Adrenal gland (tissue), 12 donors: ENCODE measurements around the gene AHNAK. TPM values are rescaled to one million over a fixed set of nuclear protein-coding genes. Genes with fewer than 3 reads are reported as not detected.
"Not testable (repeated sequence)": the region's sequence is repeated elsewhere in the genome, so short reads cannot be mapped to it uniquely, and the experiment has no call there.

Source experiments
- DNase-seq, 7 donors: peaks; one replicate each; pipeline ENCODE4 v3.0.0-alpha.2; 2019 to 2020
- H3K27ac ChIP-seq, 5 donors: fragments of 200-600 bp; sonication (generic) in 4 of 5; 1 replicate in 3 of 5; 2 replicates in 2 of 5; pipeline versions ENCODE4 v1.5.1 to v1.8.0; 2016 to 2020; ENCODE audit warnings: mild to moderate bottlenecking in 1 of 5
- H3K27me3 ChIP-seq: fragments of 200-600 bp; 2 replicates; pipeline ENCODE4 v1.8.0; 2021
- H3K36me3 ChIP-seq, 2 donors: fragments of 200-600 bp; replicated peaks in 1 of 2; 1 replicate in 1 of 2; 2 replicates in 1 of 2; pipeline versions ENCODE4 v1.5.1 to v1.8.0; 2018 to 2022
- H3K4me1 ChIP-seq, 2 donors: fragments of 200-600 bp; replicated peaks in 1 of 2; 1 replicate in 1 of 2; 2 replicates in 1 of 2; pipeline versions ENCODE4 v1.5.1 to v1.8.0; 2018 to 2021
- H3K4me3 ChIP-seq, 4 donors: fragments of 200-600 bp; sonication (generic) in 3 of 4; one replicate each; pipeline ENCODE4 v1.5.1; 2016 to 2018
- H3K9me3 ChIP-seq, 3 donors: fragments of 200-600 bp; sonication (generic) in 1 of 3; replicated peaks in 1 of 3; 1 replicate in 2 of 3; 2 replicates in 1 of 3; pipeline versions ENCODE4 v1.5.1 to v1.8.0; 2016 to 2021
- POLR2A ChIP-seq, 2 donors: fragments of 450-650 bp; IDR thresholded peaks; one replicate each; pipeline ENCODE4 v1.6.1; 2017; ENCODE audit warnings: antibody characterized with exemption in 2 of 2, mild to moderate bottlenecking in 2 of 2, moderate library complexity in 1 of 2
- WGBS, 4 donors: extraction: QIAGEN DNeasy Blood & Tissue Kit in 2 of 4; methylation state at CpG; one replicate each; pipeline versions ENCODE4 v1.1.5 to v1.1.7; 2013 to 2017; 5-methylcytosine and 5-hydroxymethylcytosine counted together
- intact Hi-C, 2 donors: fragments of 100-400 bp; cut with DNase I; formaldehyde crosslinking; loops; one replicate each; pipeline versions ENCODE4 v1.14.1 to v1.15.0; 2022 to 2023
- polyA plus RNA-seq, 3 donors: library from polyadenylated mRNA; stranded (reverse); fragments of 200-250 nt in 2 of 3; fragments of 350-450 nt in 1 of 3; fragmentation: Illumina TruSeq in 1 of 3; extraction: RNeasy Lipid Tissue Mini Kit (QIAGEN cat#74804) in 1 of 3; gene quantifications; one replicate each; pipeline ENCODE4 v1.2.3, GENCODE V29; 2013 to 2014
- total RNA-seq, 9 donors: library from RNA; depleted of rRNA in 4 of 9; stranded (reverse); fragments of >200 nt in 4 of 9; fragments of 120-200 nt in 1 of 9; fragmentation: NEBNext Ultra II Directional in 1 of 9; extraction: Animal tissue kit (Norgen Biotek cat#: 25700) in 1 of 9; gene quantifications; one replicate each; pipeline versions ENCODE4 v1.1.0 to v1.2.4, GENCODE V29; 2013 to 2023
- TF ChIP-seq, protein P1 (sequence below), 6 experiments: fragments of 450-650 bp in 4 of 6; fragments of 200-600 bp in 2 of 6; sonication (generic) in 1 of 6; IDR thresholded peaks; 1 replicate in 5 of 6; 2 replicates in 1 of 6; pipeline versions ENCODE4 v1.5.1 to v1.8.0; 2016 to 2021; ENCODE audit warnings: antibody characterized with exemption in 6 of 6, mild to moderate bottlenecking in 2 of 6, moderate library complexity in 1 of 6
- donor health status: healthy with polysubstance abuse.
- donor health status: Bipolar disorder and iron deficiency.
- donor health status: DM: yes; HTN: yes; CAD: no.
- donor health status: DM: no; HTN: no; CAD: no.
- donor health status: DM: no; HTN: no; CAD: no.
- donor health status: DM: yes; HTN: yes; CAD: no.

The AHNAK gene
- total and polyA plus RNA-seq, 12 donors = 32.0 to 307 (median 175) TPM

DNA sequence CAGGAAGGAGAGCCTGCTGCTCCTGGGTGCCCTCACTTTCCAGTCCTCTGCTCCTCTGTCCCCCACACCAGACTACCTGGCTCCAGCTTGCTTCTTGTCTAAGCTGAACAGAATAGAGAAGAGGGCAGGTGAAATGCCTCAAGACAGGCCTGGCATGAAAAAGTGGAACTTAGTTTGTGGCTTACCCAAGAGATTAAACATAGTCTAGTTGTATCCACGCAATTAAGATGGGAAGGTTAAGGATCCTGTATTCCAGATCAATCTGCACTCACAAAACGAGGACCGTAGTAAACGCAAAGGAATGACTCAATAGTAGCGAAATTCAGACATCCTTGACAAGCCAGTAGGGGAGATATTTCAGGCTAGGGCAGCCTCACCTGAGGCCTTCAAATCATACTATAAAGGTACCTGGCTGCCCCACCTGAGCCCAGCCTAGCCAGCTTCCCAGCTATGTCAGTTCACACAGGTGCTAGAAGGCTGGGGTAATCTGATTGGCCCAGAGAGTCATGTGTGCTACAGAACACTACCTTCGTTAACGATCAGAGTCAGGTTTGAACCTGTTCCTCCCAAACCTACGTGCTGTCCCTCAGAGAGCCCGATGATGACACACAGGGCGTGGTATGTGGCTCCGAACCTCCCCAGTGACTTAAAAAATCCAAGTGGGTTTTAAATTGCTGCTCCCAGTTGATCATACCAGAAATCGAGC, 46.5 kb downstream of the AHNAK start:
- Histone ChIP-seq H3K27me3 (no peaks in the 10 kb centered on the region), H3K27ac (peak overlapping the region in 1 of 5 donors; percentile 61), H3K4me1 (no peaks in the 10 kb centered on the region), H3K36me3 (no peaks in the 10 kb centered on the region), H3K4me3 (no peak overlapping the region), H3K9me3 (no peaks in the 10 kb centered on the region)
- no peak for DNase-seq
- intact Hi-C loops = no loop called here
- 89 to 92% (median 89%) methylated on average over 10 to 12 of the region's 12 CpGs for WGBS, 4 donors
- TF ChIP-seq, protein P1, sequence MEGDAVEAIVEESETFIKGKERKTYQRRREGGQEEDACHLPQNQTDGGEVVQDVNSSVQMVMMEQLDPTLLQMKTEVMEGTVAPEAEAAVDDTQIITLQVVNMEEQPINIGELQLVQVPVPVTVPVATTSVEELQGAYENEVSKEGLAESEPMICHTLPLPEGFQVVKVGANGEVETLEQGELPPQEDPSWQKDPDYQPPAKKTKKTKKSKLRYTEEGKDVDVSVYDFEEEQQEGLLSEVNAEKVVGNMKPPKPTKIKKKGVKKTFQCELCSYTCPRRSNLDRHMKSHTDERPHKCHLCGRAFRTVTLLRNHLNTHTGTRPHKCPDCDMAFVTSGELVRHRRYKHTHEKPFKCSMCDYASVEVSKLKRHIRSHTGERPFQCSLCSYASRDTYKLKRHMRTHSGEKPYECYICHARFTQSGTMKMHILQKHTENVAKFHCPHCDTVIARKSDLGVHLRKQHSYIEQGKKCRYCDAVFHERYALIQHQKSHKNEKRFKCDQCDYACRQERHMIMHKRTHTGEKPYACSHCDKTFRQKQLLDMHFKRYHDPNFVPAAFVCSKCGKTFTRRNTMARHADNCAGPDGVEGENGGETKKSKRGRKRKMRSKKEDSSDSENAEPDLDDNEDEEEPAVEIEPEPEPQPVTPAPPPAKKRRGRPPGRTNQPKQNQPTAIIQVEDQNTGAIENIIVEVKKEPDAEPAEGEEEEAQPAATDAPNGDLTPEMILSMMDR (IDR thresholded peaks at IDR 0.05) = no peak
- TF ChIP-seq POLR2A (IDR thresholded peaks at IDR 0.05) = no peak

DNA sequence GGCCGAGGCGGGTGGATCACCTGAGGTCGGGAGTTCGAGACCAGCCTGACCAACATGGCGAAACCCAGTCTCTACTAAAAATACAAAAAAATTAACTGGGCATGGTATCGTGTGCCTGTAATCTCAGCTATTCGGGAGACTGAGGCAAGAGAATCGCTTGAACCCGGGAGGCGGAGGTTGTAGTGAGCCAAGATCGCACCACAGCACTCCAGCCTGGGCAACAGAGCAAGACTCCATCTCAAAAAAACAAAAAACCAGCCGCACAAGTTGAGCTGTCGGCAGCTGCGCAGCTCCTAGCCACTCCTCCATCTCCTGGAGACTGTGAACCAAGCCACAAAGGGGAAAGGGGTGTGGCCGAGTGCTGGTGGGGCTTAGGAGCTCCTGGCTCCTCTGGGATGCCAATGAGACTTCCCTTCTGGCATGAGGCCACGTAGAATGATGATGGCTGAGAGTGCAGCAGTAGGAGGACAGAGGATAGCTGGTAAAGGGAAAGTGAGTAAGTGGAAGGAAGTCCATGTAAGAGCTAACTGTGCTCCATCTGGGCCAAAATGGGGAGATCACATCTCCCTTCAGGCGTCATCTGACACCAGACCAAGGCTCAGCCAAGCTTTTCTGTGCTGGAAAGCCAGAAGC, 47.2 kb downstream of the AHNAK start:
- intact Hi-C loops = not testable (repeated sequence)

DNA sequence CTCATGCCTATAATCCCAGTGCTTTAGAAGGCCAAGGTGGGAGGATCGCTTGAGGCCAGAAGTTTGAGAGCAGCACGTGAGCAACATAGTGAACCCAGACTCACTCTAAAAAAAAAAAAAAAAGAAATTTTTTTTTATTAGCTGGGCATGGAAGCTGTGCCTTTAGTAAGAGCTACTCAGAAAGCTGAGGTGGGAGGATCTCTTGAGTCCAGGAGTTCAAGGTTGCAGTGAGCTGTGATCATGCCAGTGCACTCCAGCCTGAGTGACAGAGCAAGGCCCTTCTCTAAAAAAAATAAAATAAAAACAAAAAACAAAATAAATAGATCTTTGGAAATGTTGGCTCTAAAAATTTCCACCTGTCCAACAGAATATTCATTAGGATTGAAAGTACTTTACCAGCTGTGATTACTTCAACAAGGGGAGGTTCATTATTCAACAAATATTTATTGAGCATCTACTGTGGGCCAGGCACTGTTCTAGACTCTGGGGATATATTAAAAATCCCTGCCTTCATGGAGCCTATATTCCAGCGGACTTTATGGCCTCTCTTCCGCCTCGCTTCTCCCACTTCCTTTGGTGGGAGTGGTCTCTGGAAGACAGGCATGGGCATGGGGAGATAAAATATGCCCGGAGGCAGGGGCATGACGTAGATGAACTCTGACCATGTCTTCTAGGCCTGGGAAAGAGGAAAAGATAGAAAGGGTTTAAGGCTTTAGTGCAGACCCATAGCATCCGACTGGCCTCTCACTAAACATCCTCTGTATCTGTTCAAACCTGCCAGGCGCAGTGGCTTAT, 47.9 kb downstream of the AHNAK start:
- Histone ChIP-seq H3K27me3 (no peaks in the 10 kb centered on the region), H3K4me3 (no peak overlapping the region), H3K4me1 (no peaks in the 10 kb centered on the region), H3K36me3 (no peaks in the 10 kb centered on the region), H3K9me3 (no peaks in the 10 kb centered on the region), H3K27ac (no peak overlapping the region)
- intact Hi-C loops = no loop called here
- no peak for TF ChIP-seq POLR2A (IDR thresholded peaks at IDR 0.05)
- TF ChIP-seq, protein P1 (IDR thresholded peaks at IDR 0.05) = no peak
- peak in 1 of 7 donors; percentile 31 for DNase-seq
- 85 to 89% (median 87%) methylated on average over 9 of the region's 9 CpGs for WGBS, 4 donors

More for the DNA sequence above, 47.2 kb downstream of the AHNAK start:
- WGBS, 4 donors = 79 to 82% (median 80%) methylated on average over 15 to 17 of the region's 17 CpGs
- H3K4me3 ChIP-seq, H3K4me1 ChIP-seq, H3K27me3 ChIP-seq, H3K9me3 ChIP-seq, H3K36me3 ChIP-seq: not testable (repeated sequence)
- peak overlapping the region in 1 of 5 donors; percentile 61 for H3K27ac ChIP-seq
- peak in 6 of 7 donors; percentile 42 to 66 (median 46) for DNase-seq

DNA sequence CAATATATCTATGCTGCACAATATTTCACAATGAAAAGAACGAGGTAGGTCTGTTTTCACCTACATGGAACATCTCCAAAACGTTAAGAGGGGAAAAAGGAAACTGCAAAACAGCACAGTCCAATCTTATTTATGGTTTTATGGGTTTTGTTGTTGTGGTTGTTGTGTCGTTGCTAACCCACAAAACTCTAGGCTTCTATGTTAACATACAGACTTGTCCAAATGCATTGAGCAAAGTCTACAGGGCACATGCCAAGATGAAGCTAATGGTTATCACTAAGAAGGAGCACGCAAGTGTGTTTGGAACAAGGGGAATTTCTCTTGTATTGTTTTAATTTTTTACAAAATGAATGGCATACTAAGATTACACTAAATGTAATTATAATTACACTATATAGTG, 48.6 kb downstream of the AHNAK start:
- intact Hi-C loops = no loop called here
- WGBS, 4 donors = 79 to 85% (median 81%) methylated on average over 4 of the region's 4 CpGs
- Histone ChIP-seq H3K27me3 (no peaks in the 10 kb centered on the region), H3K9me3 (no peaks in the 10 kb centered on the region), H3K4me1 (no peaks in the 10 kb centered on the region), H3K27ac (no peak overlapping the region), H3K4me3 (no peak overlapping the region), H3K36me3 (no peaks in the 10 kb centered on the region)
- TF ChIP-seq POLR2A (IDR thresholded peaks at IDR 0.05) = no peak
- DNase-seq = no peak

DNA sequence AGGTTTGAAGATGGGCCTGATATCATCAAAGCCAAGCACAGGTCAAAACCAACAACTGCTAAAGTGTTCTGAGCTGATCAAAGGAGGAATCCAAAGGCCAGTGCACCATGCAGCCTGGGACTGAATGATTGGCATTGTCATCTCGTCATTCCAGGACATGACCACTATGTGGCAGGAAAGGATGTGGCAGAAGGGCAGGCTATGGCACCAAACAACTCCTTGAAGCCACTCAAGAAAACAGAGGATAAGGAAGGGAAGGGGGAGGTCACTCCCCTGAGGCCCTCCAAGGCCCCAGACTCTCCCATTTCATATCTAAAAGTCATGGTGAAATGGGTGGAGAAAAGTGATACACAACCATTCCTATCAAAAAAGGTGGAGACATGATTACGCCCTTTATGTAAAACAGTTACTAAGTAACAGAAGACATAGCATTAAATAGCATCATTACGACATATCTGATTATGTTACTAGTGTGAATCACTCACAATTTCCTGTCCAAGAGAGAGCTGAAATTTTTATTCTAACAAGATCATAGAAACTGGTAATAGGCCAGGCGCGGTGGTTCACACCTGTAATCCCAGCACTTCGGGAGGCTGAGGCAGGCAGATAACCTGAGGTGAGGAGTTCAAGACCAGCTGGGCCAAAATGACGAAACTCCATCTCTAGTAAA, 49.3 kb downstream of the AHNAK start:
- Histone ChIP-seq H3K36me3 (no peaks in the 10 kb centered on the region), H3K4me3 (no peak overlapping the region), H3K27ac (no peak overlapping the region), H3K9me3 (no peaks in the 10 kb centered on the region), H3K4me1 (no peaks in the 10 kb centered on the region), H3K27me3 (no peaks in the 10 kb centered on the region)
- TF ChIP-seq POLR2A (IDR thresholded peaks at IDR 0.05) = no peak
- TF ChIP-seq, protein P1 (IDR thresholded peaks at IDR 0.05) = peak in 5 of 6 experiments; percentile 14 to 40 (median 30)
- no peak for DNase-seq
- intact Hi-C loops = no loop called here
- WGBS, 4 donors = 68 to 83% (median 76%) methylated on average over 7 of the region's 7 CpGs
